Measurements from ENCODE around the gene HOXB7.
A peak's percentile ranks its signal among the peaks of the same experiment; 100 is the strongest.

The HOXB7 gene

DNA sequence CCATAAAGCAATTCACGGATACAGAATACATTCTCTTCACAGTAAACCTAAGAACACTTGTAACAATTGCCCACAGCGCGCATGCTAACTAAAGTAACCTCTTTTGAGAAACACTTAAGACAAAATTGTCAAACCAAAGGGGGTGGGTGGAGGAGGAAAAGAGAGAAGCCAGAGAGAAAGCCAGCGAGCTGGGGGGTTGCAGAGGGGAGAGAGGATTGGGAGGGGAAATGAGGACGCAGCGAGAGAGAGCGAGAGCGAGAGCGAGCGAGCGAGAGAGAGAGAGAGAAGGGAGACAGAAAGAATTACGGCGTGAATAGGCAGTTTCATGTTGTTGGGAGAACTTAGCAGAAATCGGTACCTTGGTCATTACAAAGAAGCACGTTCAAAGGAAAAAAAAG lies 1.6 kb upstream of the HOXB7 start:
- H3K4me1 ChIP-seq (ENCODE audit: control extremely low read depth in 1 of 4, control insufficient read depth in 4 of 4, insufficient read depth in 4 of 4, low read length in 3 of 4) = peaks cover 0 to 49% (median 45%) of the 10 kb centered on the region in 4 experiments
- ChIA-PET POLR2A (no interaction called here), CTCF (interaction anchor here (0.9 to 1.4 kb wide), 5 partner anchors 13 to 170 kb away, joined by 4 to 9 read pairs (median 4); no protein-coding TSS in a partner anchor)
- H3K27me3 ChIP-seq (replicated peaks in 2 of 5; ENCODE audit: control insufficient read depth in 4 of 5, insufficient read depth in 5 of 5, low read length in 4 of 5) = peaks cover 14 to 98% (median 55%) of the 10 kb centered on the region in 5 experiments
- H3K27ac ChIP-seq (ENCODE audit: insufficient read depth in 1 of 2, low read depth in 1 of 2, low read length in 2 of 2, poor library complexity in 1 of 2, severe bottlenecking in 2 of 2) = no peak overlapping the region
- peak overlapping the region in 6 of 7 experiments; percentile 8 to 85 (median 58) for H3K4me3 ChIP-seq (ENCODE audit: control insufficient read depth in 1 of 7, extremely low read depth in 1 of 7, insufficient read depth in 4 of 7, low read depth in 2 of 7, low read length in 6 of 7)
- no peaks in the 10 kb centered on the region for H3K36me3 ChIP-seq (ENCODE audit: control insufficient read depth in 4 of 4, insufficient read depth in 4 of 4, low read length in 3 of 4)
- H3K9me3 ChIP-seq (ENCODE audit: control extremely low read depth in 1 of 5, control insufficient read depth in 4 of 5, insufficient read depth in 2 of 5, low read depth in 1 of 5, low read length in 4 of 5) = no peaks in the 10 kb centered on the region
- WGBS (ENCODE audit: insufficient coverage) = 0% methylated on average over 11 of the region's 15 CpGs
- DNase-seq = peak in 2 of 3 donors; percentile 69 to 78

DNA sequence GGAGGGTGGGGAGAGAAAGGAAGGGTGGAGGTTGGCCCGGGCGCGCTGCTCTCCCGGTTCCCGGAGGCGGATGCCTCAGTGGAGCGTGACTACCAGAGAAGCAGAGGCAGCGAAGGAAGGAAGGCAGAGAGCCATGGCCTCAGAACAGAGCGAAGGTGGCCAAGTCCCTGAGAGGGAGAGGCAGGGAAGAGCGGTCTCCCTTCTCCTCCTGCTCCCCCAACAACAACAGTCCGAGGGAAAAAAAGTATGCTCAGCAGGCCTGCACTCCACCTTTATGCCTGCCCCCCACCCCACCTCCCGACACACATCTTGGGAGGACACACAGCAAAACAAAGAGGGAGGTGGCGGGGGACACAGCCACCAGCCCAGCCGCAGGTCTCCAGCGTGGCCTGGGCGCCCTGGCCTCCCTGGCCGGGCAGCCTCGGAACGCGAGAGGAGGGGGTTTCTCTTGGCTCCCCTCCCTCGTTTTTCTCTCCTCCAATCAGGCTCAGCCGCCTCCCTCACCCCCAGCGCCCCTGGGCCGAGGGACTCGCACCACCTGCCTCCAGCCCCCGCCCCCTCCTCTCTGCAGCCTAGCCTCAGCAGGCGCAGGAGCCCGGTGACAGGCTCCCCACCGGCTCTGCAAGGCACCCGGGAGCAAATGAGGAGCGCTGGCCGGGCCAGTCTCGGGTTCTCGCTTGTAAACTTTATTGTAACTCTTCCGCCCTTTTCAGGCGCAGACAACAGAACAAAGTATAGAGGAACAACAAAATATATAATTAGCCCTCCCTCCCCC lies 1.1 kb upstream of the HOXB7 start:
- H3K27me3 ChIP-seq (replicated peaks in 2 of 5; ENCODE audit: control insufficient read depth in 4 of 5, insufficient read depth in 5 of 5, low read length in 4 of 5) = peaks cover 14 to 98% (median 54%) of the 10 kb centered on the region in 5 experiments
- H3K4me1 ChIP-seq (ENCODE audit: control extremely low read depth in 1 of 4, control insufficient read depth in 4 of 4, insufficient read depth in 4 of 4, low read length in 3 of 4) = peaks cover 0 to 48% (median 45%) of the 10 kb centered on the region in 4 experiments
- no peak for DNase-seq
- peak overlapping the region in 6 of 7 experiments; percentile 27 to 85 (median 68) for H3K4me3 ChIP-seq (ENCODE audit: control insufficient read depth in 1 of 7, extremely low read depth in 1 of 7, insufficient read depth in 4 of 7, low read depth in 2 of 7, low read length in 6 of 7)
- H3K27ac ChIP-seq (ENCODE audit: insufficient read depth in 1 of 2, low read depth in 1 of 2, low read length in 2 of 2, poor library complexity in 1 of 2, severe bottlenecking in 2 of 2) = no peak overlapping the region
- H3K9me3 ChIP-seq (ENCODE audit: control extremely low read depth in 1 of 5, control insufficient read depth in 4 of 5, insufficient read depth in 2 of 5, low read depth in 1 of 5, low read length in 4 of 5) = no peaks in the 10 kb centered on the region
- CTCF ChIA-PET = interaction anchor here (1.4 kb wide), 1 partner anchor 77 kb away, joined by 4 read pairs; no protein-coding TSS in a partner anchor
- no peaks in the 10 kb centered on the region for H3K36me3 ChIP-seq (ENCODE audit: control insufficient read depth in 4 of 4, insufficient read depth in 4 of 4, low read length in 3 of 4)
- 1% methylated on average over 21 of the region's 36 CpGs for WGBS (ENCODE audit: insufficient coverage)
- POLR2A ChIA-PET = no interaction called here

DNA sequence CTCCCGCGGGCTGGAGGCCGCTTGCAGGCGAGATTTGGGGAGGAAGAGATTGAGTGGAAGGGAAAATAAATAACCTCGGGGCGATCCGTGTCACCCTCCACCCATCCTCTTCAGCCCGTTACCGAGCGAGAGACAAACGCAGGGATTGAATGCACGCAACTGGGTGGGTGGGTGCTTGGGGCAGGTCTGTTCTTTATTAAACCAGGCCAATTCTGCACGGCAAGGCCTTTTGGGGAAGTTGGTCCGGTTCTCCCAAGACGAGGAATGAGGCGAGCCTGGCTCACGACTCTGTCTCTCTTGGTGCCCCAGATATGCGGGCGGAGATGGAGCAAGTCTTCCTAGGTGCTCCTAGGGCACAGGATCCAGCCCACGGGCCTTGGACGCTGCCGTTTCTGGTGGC lies 396 bp upstream of the HOXB7 start:
- Histone ChIP-seq H3K4me1 (ENCODE audit: control extremely low read depth in 1 of 4, control insufficient read depth in 4 of 4, insufficient read depth in 4 of 4, low read length in 3 of 4) (peaks cover 0 to 48% (median 45%) of the 10 kb centered on the region in 4 experiments), H3K36me3 (ENCODE audit: control insufficient read depth in 4 of 4, insufficient read depth in 4 of 4, low read length in 3 of 4) (no peaks in the 10 kb centered on the region), H3K9me3 (ENCODE audit: control extremely low read depth in 1 of 5, control insufficient read depth in 4 of 5, insufficient read depth in 2 of 5, low read depth in 1 of 5, low read length in 4 of 5) (no peaks in the 10 kb centered on the region), H3K4me3 (ENCODE audit: control insufficient read depth in 1 of 7, extremely low read depth in 1 of 7, insufficient read depth in 4 of 7, low read depth in 2 of 7, low read length in 6 of 7) (peak overlapping the region; percentile 23 to 85 (median 64)), H3K27me3 (replicated peaks in 2 of 5; ENCODE audit: control insufficient read depth in 4 of 5, insufficient read depth in 5 of 5, low read length in 4 of 5) (peaks cover 18 to 96% (median 50%) of the 10 kb centered on the region in 5 experiments), H3K27ac (ENCODE audit: insufficient read depth in 1 of 2, low read depth in 1 of 2, low read length in 2 of 2, poor library complexity in 1 of 2, severe bottlenecking in 2 of 2) (no peak overlapping the region)
- CTCF ChIA-PET = no interaction called here
- 1% methylated on average over 18 of the region's 22 CpGs for WGBS (ENCODE audit: insufficient coverage)
- DNase-seq = no peak
- POLR2A ChIA-PET = no interaction called here

DNA sequence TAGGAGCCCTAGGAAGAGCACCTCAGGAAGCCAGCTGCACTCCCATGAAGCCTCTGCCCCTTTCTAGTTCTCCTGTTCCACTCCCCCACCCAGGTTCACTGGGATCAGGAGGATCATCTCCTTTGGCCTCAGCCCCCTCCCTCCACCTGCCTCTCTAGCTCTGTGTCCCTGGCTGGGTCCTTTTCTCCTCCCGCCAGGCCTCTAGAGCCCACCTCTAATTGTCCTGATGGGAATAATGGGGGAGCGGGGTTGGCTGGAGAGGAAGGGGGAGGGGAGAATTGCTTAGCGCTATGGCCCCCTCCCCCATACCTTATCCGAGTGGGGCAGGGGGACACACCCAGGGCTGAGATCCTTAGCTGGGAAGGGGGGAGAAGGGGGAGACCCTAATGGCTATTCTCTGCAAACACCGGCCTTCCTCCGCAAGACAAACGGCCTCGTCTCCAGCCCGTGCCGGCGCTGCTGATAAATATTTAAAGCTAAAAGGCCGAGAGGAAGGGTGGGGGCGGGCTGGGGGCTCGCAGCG lies 997 bp downstream of the HOXB7 start:
- no peak for DNase-seq
- Histone ChIP-seq H3K9me3 (ENCODE audit: control extremely low read depth in 1 of 5, control insufficient read depth in 4 of 5, insufficient read depth in 2 of 5, low read depth in 1 of 5, low read length in 4 of 5) (no peaks in the 10 kb centered on the region), H3K36me3 (ENCODE audit: control insufficient read depth in 4 of 4, insufficient read depth in 4 of 4, low read length in 3 of 4) (no peaks in the 10 kb centered on the region), H3K27ac (ENCODE audit: insufficient read depth in 1 of 2, low read depth in 1 of 2, low read length in 2 of 2, poor library complexity in 1 of 2, severe bottlenecking in 2 of 2) (no peak overlapping the region), H3K27me3 (replicated peaks in 2 of 5; ENCODE audit: control insufficient read depth in 4 of 5, insufficient read depth in 5 of 5, low read length in 4 of 5) (peaks cover 15 to 90% (median 36%) of the 10 kb centered on the region in 5 experiments), H3K4me1 (ENCODE audit: control extremely low read depth in 1 of 4, control insufficient read depth in 4 of 4, insufficient read depth in 4 of 4, low read length in 3 of 4) (peaks cover 0 to 48% (median 43%) of the 10 kb centered on the region in 4 experiments), H3K4me3 (ENCODE audit: control insufficient read depth in 1 of 7, extremely low read depth in 1 of 7, insufficient read depth in 4 of 7, low read depth in 2 of 7, low read length in 6 of 7) (peak overlapping the region; percentile 43 to 85 (median 68))
- ChIA-PET CTCF (interaction anchor here (0.8 to 1.7 kb wide), 4 partner anchors 9 to 16 kb away, joined by 3 to 7 read pairs (median 4); partner anchors contain the start of gene HOXB9), POLR2A (no interaction called here)
- WGBS (ENCODE audit: insufficient coverage) = 2% methylated on average over 10 of the region's 15 CpGs

DNA sequence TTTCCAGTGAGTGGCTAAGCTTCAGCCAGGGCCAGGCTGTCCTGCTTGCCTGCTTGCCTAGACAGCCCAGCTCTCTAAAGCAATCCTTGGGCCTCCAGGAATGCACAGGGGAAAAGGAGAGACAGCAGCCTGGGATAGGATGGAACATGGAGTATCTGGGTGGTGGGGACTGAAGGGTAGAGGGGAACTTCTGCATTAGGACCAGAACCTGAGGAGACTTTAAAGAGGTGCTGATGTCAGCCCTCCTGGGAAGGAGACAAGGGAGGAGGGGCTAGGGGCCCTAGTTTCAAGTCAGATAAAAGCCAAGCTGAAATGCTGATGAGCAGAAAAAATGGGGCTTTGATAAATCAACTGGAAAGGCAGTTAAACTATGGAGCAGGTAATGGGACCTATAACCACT lies 1.8 kb downstream of the HOXB7 start:
- POLR2A ChIA-PET = no interaction called here
- peaks cover 12 to 87% (median 30%) of the 10 kb centered on the region in 5 experiments for H3K27me3 ChIP-seq (replicated peaks in 2 of 5; ENCODE audit: control insufficient read depth in 4 of 5, insufficient read depth in 5 of 5, low read length in 4 of 5)
- H3K4me1 ChIP-seq (ENCODE audit: control extremely low read depth in 1 of 4, control insufficient read depth in 4 of 4, insufficient read depth in 4 of 4, low read length in 3 of 4) = peaks cover 0 to 48% (median 38%) of the 10 kb centered on the region in 4 experiments
- no peaks in the 10 kb centered on the region for H3K36me3 ChIP-seq (ENCODE audit: control insufficient read depth in 4 of 4, insufficient read depth in 4 of 4, low read length in 3 of 4)
- H3K4me3 ChIP-seq (ENCODE audit: control insufficient read depth in 1 of 7, extremely low read depth in 1 of 7, insufficient read depth in 4 of 7, low read depth in 2 of 7, low read length in 6 of 7) = no peak overlapping the region
- DNase-seq = no peak
- no peaks in the 10 kb centered on the region for H3K9me3 ChIP-seq (ENCODE audit: control extremely low read depth in 1 of 5, control insufficient read depth in 4 of 5, insufficient read depth in 2 of 5, low read depth in 1 of 5, low read length in 4 of 5)
- CTCF ChIA-PET = interaction anchor here (1.4 to 2.1 kb wide), 3 partner anchors 8 to 20 kb away, joined by 3 to 7 read pairs (median 6); no protein-coding TSS in a partner anchor
- H3K27ac ChIP-seq (ENCODE audit: insufficient read depth in 1 of 2, low read depth in 1 of 2, low read length in 2 of 2, poor library complexity in 1 of 2, severe bottlenecking in 2 of 2) = no peak overlapping the region

DNA sequence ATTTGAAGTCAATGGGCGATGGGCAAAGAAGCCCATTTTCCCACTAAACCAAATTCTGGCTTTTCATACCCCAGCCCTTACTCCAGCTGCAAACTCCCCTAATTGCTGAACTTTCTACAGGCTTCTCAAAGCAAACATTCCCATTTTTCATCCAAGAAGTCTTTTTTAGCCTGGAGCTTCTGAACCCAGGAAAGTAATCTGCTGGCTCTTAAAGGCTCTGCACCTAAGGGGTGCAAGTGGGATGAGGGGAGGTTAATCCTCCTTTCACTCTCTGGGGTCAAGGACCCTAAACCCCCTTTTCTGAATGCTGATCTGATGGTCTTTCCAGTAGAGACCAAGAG lies 2.4 kb downstream of the HOXB7 start:
- CTCF ChIA-PET = interaction anchor here (1.4 to 2.1 kb wide), 2 partner anchors 10 to 19 kb away, joined by 3 to 6 read pairs; no protein-coding TSS in a partner anchor
- Histone ChIP-seq H3K4me1 (ENCODE audit: control extremely low read depth in 1 of 4, control insufficient read depth in 4 of 4, insufficient read depth in 4 of 4, low read length in 3 of 4) (peaks cover 0 to 48% (median 34%) of the 10 kb centered on the region in 4 experiments), H3K9me3 (ENCODE audit: control extremely low read depth in 1 of 5, control insufficient read depth in 4 of 5, insufficient read depth in 2 of 5, low read depth in 1 of 5, low read length in 4 of 5) (no peaks in the 10 kb centered on the region), H3K27me3 (replicated peaks in 2 of 5; ENCODE audit: control insufficient read depth in 4 of 5, insufficient read depth in 5 of 5, low read length in 4 of 5) (peaks cover 12 to 84% (median 27%) of the 10 kb centered on the region in 5 experiments), H3K36me3 (ENCODE audit: control insufficient read depth in 4 of 4, insufficient read depth in 4 of 4, low read length in 3 of 4) (no peaks in the 10 kb centered on the region), H3K4me3 (ENCODE audit: control insufficient read depth in 1 of 7, extremely low read depth in 1 of 7, insufficient read depth in 4 of 7, low read depth in 2 of 7, low read length in 6 of 7) (no peak overlapping the region), H3K27ac (ENCODE audit: insufficient read depth in 1 of 2, low read depth in 1 of 2, low read length in 2 of 2, poor library complexity in 1 of 2, severe bottlenecking in 2 of 2) (no peak overlapping the region)
- POLR2A ChIA-PET = no interaction called here
- DNase-seq = no peak
- 100% methylated on average over 1 of the region's 1 CpG for WGBS (ENCODE audit: insufficient coverage)
